ENCODE measurements around the gene CCR5AS.

The CCR5AS gene

DNA sequence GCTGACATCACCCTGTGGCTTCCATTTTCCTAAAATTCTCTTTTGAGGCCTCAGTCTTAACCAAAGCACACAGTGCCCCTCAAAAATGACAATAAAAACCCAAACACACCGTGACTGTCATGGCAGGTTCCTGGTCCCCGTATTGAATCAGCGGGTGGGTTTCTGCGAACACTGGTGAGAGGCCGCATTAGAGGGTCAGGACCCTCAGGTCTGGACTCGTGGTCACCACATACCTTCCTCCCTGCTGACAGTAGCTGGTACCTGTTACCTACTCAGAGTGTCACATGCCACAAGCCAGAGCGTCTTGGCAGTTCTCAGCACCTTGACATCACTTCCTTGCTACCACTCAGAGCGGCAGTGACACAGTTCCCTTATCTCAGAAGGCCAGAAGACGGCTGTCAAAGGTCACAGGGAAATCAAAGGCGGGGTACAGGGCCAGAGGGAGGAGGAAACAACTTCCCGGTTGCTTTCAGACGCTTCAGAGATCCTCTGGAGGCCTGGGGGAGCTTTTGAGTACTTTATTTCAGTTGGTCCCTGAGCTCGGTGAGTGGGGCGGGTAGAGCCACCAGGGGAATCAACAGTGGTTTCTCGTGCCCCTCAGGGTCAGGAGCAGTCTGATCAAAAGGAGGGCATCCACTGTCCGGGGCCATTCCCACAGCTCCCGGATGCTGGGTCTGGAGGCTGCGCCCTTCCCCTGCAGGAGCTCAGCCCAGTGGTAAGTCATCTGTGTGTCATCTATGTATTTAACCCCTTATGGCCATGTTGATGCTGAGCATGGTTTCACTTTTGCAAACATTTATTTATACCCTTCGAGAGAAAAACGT is at the start of gene CCR5AS, which contains the start of gene CCRL2:
Gene CCR5AS (minus strand): TSS at position 279 of the 824 bp plus-strand sequence.
Gene CCRL2 (plus strand): TSS at position 472 of the 824 bp plus-strand sequence. CDS start 821 bp downstream, outside the sequence.
- Mint-ChIP-seq H3K27me3 (peaks cover 15% of the 10 kb centered on the region), H3K27ac (no peak within 1 kb of the TSS), H3K36me3 (ENCODE audit: insufficient read depth) (no peaks in the 10 kb centered on the region), H3K9me3 (ENCODE audit: low read depth) (no peaks in the 10 kb centered on the region), H3K4me3 (ENCODE audit: low read depth) (no peak within 1 kb of the TSS), H3K4me1 (ENCODE audit: low read depth) (peaks cover 15% of the 10 kb centered on the region)
- no peak for DNase-seq (ENCODE audit: low spot score, unreplicated experiment)
- TF ChIP-seq, protein P1, sequence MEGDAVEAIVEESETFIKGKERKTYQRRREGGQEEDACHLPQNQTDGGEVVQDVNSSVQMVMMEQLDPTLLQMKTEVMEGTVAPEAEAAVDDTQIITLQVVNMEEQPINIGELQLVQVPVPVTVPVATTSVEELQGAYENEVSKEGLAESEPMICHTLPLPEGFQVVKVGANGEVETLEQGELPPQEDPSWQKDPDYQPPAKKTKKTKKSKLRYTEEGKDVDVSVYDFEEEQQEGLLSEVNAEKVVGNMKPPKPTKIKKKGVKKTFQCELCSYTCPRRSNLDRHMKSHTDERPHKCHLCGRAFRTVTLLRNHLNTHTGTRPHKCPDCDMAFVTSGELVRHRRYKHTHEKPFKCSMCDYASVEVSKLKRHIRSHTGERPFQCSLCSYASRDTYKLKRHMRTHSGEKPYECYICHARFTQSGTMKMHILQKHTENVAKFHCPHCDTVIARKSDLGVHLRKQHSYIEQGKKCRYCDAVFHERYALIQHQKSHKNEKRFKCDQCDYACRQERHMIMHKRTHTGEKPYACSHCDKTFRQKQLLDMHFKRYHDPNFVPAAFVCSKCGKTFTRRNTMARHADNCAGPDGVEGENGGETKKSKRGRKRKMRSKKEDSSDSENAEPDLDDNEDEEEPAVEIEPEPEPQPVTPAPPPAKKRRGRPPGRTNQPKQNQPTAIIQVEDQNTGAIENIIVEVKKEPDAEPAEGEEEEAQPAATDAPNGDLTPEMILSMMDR (IDR thresholded peaks at IDR 0.05; ENCODE audit: unreplicated experiment) = no peak

- no peaks in the 10 kb centered on the region for H3K36me3 Mint-ChIP-seq (ENCODE audit: insufficient read depth)
- TF ChIP-seq, protein P1 (IDR thresholded peaks at IDR 0.05; ENCODE audit: unreplicated experiment) = no peak
- no peak overlapping the region for H3K27ac Mint-ChIP-seq
- no peak overlapping the region for H3K4me3 Mint-ChIP-seq (ENCODE audit: low read depth)
- H3K27me3 Mint-ChIP-seq = peaks cover 20% of the 10 kb centered on the region
- DNase-seq (ENCODE audit: low spot score, unreplicated experiment) = no peak
- H3K4me1 Mint-ChIP-seq (ENCODE audit: low read depth) = no peaks in the 10 kb centered on the region
- peaks cover 9% of the 10 kb centered on the region for H3K9me3 Mint-ChIP-seq (ENCODE audit: low read depth)
These were observed 49.3 kb upstream of the CCR5AS start for GRCh38 chr3:46456118-46456517.

DNA sequence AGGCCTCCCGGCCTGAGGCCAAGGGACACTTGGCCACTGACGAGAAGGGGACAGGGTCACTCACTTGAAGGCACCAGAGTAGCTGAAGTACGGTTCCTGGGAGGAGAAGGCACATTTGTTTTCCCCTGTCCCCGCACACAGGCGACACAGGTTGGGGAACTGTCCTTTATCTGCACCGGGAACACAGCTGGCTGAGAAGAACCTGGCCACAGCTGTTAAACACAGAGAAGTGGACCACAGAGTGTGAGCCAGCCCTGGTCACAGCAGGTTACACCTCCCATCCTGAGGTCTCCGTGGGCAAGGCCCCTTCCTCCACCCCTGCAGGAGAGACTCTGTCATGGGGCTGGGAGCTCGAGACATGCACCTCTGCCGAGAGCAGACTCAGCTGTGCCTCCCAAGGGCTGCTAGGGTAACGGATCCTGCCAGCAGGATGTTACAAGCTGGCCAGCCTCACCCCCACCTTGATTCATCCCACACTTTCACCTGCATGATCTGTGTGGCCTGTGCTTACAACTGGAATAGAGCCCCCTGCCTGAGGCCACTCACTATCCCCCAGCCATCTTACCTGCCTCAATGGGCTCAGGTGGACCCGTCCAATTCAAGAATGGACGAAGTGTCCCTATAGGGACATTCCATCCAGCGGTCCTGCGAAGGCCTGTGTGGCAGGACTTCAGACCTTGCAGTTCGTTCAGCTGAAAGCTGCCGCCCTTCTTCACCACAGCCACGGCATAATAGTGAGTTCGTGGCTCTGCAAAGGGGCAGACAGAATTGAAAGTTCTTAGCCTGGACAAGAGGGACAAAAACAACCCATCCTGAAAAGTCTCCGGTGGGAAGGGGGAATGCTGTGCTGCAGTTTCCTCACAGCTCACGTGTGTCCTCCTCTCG is 48.6 kb upstream of the CCR5AS start:
- Mint-ChIP-seq H3K36me3 (ENCODE audit: insufficient read depth) (no peaks in the 10 kb centered on the region), H3K27ac (no peak overlapping the region), H3K27me3 (peaks cover 20% of the 10 kb centered on the region), H3K9me3 (ENCODE audit: low read depth) (peaks cover 4% of the 10 kb centered on the region), H3K4me1 (ENCODE audit: low read depth) (no peaks in the 10 kb centered on the region), H3K4me3 (ENCODE audit: low read depth) (no peak overlapping the region)
- TF ChIP-seq, protein P1 (IDR thresholded peaks at IDR 0.05; ENCODE audit: unreplicated experiment) = no peak
- DNase-seq (ENCODE audit: low spot score, unreplicated experiment) = no peak

GRCh38 chr3:46454606-46455005 is 47.7 kb upstream of the CCR5AS start:
- H3K36me3 Mint-ChIP-seq (ENCODE audit: insufficient read depth) = no peaks in the 10 kb centered on the region
- no peaks in the 10 kb centered on the region for H3K9me3 Mint-ChIP-seq (ENCODE audit: low read depth)
- no peak for DNase-seq (ENCODE audit: low spot score, unreplicated experiment)
- no peak overlapping the region for H3K4me3 Mint-ChIP-seq (ENCODE audit: low read depth)
- H3K27me3 Mint-ChIP-seq = peaks cover 20% of the 10 kb centered on the region
- TF ChIP-seq, protein P1 (IDR thresholded peaks at IDR 0.05; ENCODE audit: unreplicated experiment) = no peak
- no peaks in the 10 kb centered on the region for H3K4me1 Mint-ChIP-seq (ENCODE audit: low read depth)
- H3K27ac Mint-ChIP-seq = no peak overlapping the region

- peaks cover 18% of the 10 kb centered on the region for H3K27me3 Mint-ChIP-seq
- TF ChIP-seq, protein P1 (IDR thresholded peaks at IDR 0.05; ENCODE audit: unreplicated experiment) = no peak
- no peak for DNase-seq (ENCODE audit: low spot score, unreplicated experiment)
- no peaks in the 10 kb centered on the region for H3K4me1 Mint-ChIP-seq (ENCODE audit: low read depth)
- no peak overlapping the region for H3K4me3 Mint-ChIP-seq (ENCODE audit: low read depth)
- no peaks in the 10 kb centered on the region for H3K9me3 Mint-ChIP-seq (ENCODE audit: low read depth)
- no peaks in the 10 kb centered on the region for H3K36me3 Mint-ChIP-seq (ENCODE audit: insufficient read depth)
- H3K27ac Mint-ChIP-seq = no peak overlapping the region
These were observed 47.3 kb upstream of the CCR5AS start for GRCh38 chr3:46454209-46454595.

All from progenitor cell of endocrine pancreas (in vitro differentiated cells).